GM21576 (cell line): ENCODE results near the gene KIF1B.
"Not testable (repeated sequence)": the region's sequence is repeated elsewhere in the genome, so short reads cannot be mapped to it uniquely, and the experiment has no call there.

ENCODE experiments used
- ATAC-seq: cut with Tn5 transposase; IDR thresholded peaks from one replicate; pipeline ENCODE4 v1.9.1; 2021; ENCODE audit warnings: mild to moderate bottlenecking, moderate library complexity; ENCODE audit not compliant: unreplicated experiment

The KIF1B gene

GRCh38 chr1:10236405-10237156 lies 26.2 kb downstream of the KIF1B start:
- ATAC-seq = no peak

DNA sequence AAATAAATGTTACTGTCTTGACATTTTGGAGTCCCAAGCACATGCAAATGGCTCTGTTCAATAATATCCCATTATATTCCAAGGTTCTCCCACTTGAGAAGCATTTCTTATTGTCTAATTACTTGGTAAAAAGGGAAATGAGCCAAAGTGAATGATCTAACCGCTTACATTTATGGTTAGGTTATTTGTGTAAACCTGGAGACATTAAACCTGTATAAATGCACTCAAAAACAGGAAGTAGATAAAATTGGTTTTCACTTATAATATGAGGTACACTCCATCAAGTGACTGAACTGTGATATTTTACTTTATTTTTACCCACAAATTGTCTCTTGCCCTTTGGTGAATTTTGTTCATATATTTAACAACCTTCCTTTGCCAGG lies 26.8 kb downstream of the KIF1B start:
- ATAC-seq = no peak

DNA sequence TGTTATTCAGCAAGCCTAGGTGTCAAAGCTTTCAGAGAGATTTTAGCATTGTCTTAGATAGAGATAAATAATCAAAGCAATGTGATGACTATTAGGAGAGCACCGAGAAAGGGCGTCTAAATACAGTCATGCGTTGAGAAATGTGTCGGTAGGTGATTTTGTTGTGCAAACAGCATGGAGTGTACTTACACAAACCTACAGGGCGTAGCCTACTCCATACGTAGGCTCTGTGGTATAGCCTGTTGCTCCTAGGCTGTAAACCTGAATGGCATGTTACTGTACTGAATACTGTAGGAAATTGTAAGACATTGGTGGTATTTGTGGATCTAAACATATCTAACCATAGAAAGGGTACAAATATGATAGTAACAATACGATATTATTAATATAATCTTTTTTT lies 31.8 kb downstream of the KIF1B start:
- ATAC-seq = no peak

DNA sequence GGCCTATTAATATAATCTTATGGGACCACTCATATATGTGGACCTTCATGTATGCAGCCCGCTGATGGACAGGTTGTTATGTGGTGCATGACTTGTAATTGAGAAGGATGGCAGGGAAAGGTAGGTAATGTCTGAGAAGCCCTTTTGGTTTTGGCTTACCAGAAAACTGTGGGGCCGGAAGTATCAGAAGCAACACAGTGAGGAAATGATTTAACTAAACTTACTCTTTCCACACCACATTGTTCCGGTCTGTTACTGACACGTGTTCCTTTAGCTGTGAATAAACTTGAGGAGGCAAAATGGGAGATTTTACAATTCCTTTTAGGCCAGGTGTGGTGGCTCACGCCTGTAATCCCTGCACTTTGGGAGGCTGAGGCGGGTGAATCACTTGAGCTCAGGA lies 32.4 kb downstream of the KIF1B start:
- no peak for ATAC-seq

GRCh38 chr1:10245674-10246073 lies 35.3 kb downstream of the KIF1B start:
- ATAC-seq = no peak

- no peak for ATAC-seq
These were observed 39.6 kb downstream of the KIF1B start for GRCh38 chr1:10249808-10250457.

- no peak for ATAC-seq
These were observed 40.3 kb downstream of the KIF1B start for GRCh38 chr1:10250663-10251062.

GRCh38 chr1:10251325-10252108 lies 41.1 kb downstream of the KIF1B start:
- ATAC-seq = not testable (repeated sequence)

DNA sequence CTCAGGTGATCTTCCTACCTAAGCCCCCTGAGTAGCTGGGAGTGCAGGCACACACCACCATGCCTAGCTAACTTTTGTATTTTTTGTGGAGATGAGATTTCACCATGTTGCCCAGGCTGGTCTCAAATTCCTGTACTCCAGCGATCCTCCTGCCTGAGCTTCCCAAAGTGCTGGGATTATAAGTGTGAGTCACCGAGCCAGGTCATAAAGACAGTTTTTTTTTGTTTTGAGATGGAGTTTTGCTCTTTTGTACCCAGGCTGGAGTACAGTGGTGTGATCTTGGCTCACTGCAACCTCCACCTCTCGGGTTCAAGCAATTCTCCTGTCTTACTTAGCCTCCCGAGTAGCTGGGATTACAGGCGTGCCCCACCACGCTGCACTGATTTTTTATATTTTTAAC lies 42.1 kb downstream of the KIF1B start:
- ATAC-seq = no peak

GRCh38 chr1:10253149-10253548 lies 42.8 kb downstream of the KIF1B start:
- ATAC-seq = no peak

GRCh38 chr1:10253755-10254154 lies 43.4 kb downstream of the KIF1B start:
- ATAC-seq = no peak

GRCh38 chr1:10257851-10258250 lies 47.5 kb downstream of the KIF1B start:
- no peak for ATAC-seq

DNA sequence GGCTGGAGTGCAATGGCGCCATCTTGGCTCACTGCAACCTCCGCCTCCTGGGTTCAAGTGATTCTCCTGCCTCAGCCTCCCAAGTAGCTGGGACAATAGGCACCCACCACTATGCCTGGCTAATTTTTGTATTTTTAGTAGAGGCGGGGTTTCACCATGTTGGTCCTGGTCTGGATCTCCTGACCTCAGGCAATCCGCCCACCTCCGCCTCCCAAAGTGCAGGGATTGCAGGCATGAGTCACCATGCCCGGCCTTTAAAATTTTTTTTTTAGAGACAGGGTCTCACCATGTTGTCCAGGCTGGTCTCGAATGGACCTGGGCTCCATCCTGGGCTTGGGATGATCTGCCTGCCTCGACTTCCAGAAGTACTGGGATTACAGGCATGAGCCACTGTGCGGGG lies 49.2 kb downstream of the KIF1B start:
- ATAC-seq = not testable (repeated sequence)

- ATAC-seq = no peak
These were observed 53.2 kb downstream of the KIF1B start for GRCh38 chr1:10263450-10264082.

DNA sequence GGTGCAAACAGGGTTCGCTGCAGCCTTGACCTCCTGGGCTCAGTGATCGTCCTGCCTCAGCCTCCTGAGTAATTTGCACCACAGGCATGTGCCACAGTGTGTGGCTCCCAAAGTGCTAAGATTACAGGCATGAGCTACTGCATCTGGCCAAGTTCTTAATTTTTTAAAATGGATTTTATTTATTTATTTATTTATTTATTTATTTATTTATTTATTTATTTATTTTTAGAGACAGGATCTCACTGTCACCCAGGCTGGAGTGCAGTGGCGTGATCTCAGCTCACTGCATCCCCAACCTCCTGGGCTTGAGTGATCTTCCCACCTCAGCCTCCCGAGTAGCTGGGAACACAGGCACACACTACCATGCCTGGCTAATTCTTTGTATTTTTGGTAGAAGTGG lies 54.7 kb downstream of the KIF1B start:
- ATAC-seq = no peak

- ATAC-seq = no peak
These were observed 55.5 kb downstream of the KIF1B start for GRCh38 chr1:10265900-10266299.

- ATAC-seq = no peak
These were observed 56.9 kb downstream of the KIF1B start for GRCh38 chr1:10267319-10267718.

DNA sequence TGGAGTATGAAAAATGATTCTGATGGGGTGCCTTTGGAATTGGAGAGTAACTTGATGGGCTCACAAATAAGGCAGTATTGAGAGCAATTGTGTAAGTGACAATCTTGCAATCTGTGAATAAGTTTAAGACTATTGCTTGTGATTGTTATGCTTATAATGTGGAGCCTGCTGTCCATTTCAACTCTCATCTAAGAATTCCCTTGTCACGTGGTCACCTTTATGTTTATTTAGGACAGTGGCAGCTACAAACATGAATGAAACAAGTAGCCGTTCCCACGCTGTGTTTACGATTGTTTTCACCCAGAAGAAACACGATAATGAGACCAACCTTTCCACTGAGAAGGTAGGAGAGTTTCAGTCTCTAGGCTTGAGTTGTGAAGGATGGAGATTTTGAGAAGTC lies 57.6 kb downstream of the KIF1B start:
- ATAC-seq = no peak

GRCh38 chr1:10271090-10271489 lies 60.7 kb downstream of the KIF1B start:
- no peak for ATAC-seq

DNA sequence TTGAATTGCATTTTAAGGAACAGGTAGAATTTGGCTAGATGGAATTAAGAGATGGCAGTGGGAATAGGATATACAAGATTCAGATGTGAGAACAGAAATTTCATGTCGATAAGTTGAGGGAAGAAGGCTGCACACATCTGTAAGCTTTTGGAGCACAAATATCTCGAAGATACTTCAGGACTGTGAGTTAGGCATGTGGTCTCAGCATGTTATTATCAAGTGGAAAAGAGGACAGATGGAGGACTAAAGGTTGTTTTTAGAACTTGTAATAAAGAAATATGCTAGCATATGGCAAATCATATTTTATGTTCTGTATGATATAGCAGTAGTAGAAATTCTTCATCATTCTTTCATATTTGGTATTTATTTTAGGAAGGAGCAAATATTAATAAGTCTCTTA lies 61.5 kb downstream of the KIF1B start:
- no peak for ATAC-seq

DNA sequence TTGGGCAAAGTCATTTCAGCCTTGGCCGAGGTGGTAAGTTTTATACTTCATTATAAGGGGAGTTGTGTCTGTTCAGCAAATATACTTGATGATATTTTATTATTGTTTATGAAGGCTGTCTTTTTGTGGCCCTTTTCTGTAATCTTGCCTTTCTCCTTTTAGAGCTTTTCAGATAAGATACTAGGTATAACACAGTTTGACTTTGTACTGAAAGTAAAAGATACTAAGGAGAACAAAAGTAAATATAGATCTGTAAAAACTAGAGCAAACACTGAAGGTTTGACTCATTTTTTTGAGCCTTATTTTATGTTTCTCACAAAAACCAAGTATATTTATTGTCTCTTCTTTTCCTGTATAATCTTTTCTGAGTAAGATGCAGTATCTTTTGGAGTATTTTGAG lies 61.9 kb downstream of the KIF1B start:
- ATAC-seq = no peak
